Mesendoderm (in vitro differentiated cells): ENCODE data around the gene TM9SF3.
"Not testable (repeated sequence)": the region's sequence is repeated elsewhere in the genome, so short reads cannot be mapped to it uniquely, and the experiment has no call there.

Experiments used
- DNase-seq: peaks from one replicate; pipeline ENCODE4 v3.0.0; 2013
- H2AK5ac ChIP-seq: 2 replicates; pipeline ENCODE4 v1.6.1; 2013; ENCODE audit warnings: low read length, inconsistent platforms
- H2BK120ac ChIP-seq: 2 replicates; pipeline ENCODE4 v1.6.1; 2013; ENCODE audit warnings: low read depth, mild to moderate bottlenecking, low read length, moderate library complexity, mixed read lengths
- H2BK15ac ChIP-seq: replicated peaks from 2 replicates; pipeline ENCODE4 v1.6.1; 2013; ENCODE audit warnings: low read depth, mild to moderate bottlenecking, moderate library complexity
- H2BK5ac ChIP-seq: 2 replicates; pipeline ENCODE4 v1.6.1; 2013; ENCODE audit warnings: low read length, inconsistent platforms
- H3K18ac ChIP-seq: 2 replicates; pipeline ENCODE4 v1.6.1; 2013; ENCODE audit warnings: mild to moderate bottlenecking, low read length, mixed read lengths
- H3K23ac ChIP-seq: one replicate; pipeline ENCODE4 v1.6.1; 2013; ENCODE audit warnings: low read length
- H3K27ac ChIP-seq: 2 replicates; pipeline ENCODE4 v1.5.1; 2013; ENCODE audit warnings: low read depth, mild to moderate bottlenecking, inconsistent platforms, low read length, moderate library complexity
- H3K27me3 ChIP-seq: 2 replicates; pipeline ENCODE4 v1.6.1; 2013; ENCODE audit warnings: low read length, control low read depth, mild to moderate bottlenecking, inconsistent platforms; ENCODE audit not compliant: insufficient read depth, poor library complexity
- H3K36me3 ChIP-seq: 2 replicates; pipeline ENCODE4 v1.6.1; 2013; ENCODE audit warnings: low read length, inconsistent platforms; ENCODE audit not compliant: control insufficient read depth, insufficient read depth
- H3K4ac ChIP-seq: one replicate; pipeline ENCODE4 v1.6.1; 2013; ENCODE audit warnings: low read depth, mild to moderate bottlenecking, low read length, moderate library complexity
- H3K4me1 ChIP-seq: 2 replicates; pipeline ENCODE4 v1.6.1; 2013; ENCODE audit warnings: low read depth, low read length, inconsistent platforms; ENCODE audit not compliant: control insufficient read depth
- H3K4me2 ChIP-seq: 2 replicates; pipeline ENCODE4 v1.6.1; 2013; ENCODE audit warnings: low read length
- H3K4me3 ChIP-seq: 2 replicates; pipeline ENCODE4 v1.5.1; 2013; ENCODE audit warnings: mild to moderate bottlenecking, low read length
- H3K56ac ChIP-seq: one replicate; pipeline ENCODE4 v1.6.1; 2013; ENCODE audit warnings: low read length
- H3K79me1 ChIP-seq: 2 replicates; pipeline ENCODE4 v1.6.1; 2013; ENCODE audit warnings: low read length, inconsistent platforms
- H3K79me2 ChIP-seq: 2 replicates; pipeline ENCODE4 v1.6.1; 2013; ENCODE audit warnings: mild to moderate bottlenecking, low read length; ENCODE audit not compliant: control insufficient read depth, insufficient read depth
- H3K9ac ChIP-seq: 2 replicates; pipeline ENCODE4 v1.6.1; 2013; ENCODE audit warnings: low read length, inconsistent platforms
- H4K5ac ChIP-seq: one replicate; pipeline ENCODE4 v1.6.1; 2013; ENCODE audit warnings: low read length
- H4K8ac ChIP-seq: one replicate; pipeline ENCODE4 v1.6.1; 2013; ENCODE audit warnings: low read depth, mild to moderate bottlenecking, control low read depth, low read length, moderate library complexity
- WGBS: extraction: QIAGEN DNeasy Blood & Tissue Kit; methylation state at CpG from one replicate; pipeline ENCODE4 v1.1.7; 2013; ENCODE audit warnings: low lambda C conversion rate, missing lambda C conversion rate; ENCODE audit not compliant: insufficient coverage; ENCODE audit errors: extremely low coverage; 5-methylcytosine and 5-hydroxymethylcytosine counted together

TM9SF3 gene

DNA sequence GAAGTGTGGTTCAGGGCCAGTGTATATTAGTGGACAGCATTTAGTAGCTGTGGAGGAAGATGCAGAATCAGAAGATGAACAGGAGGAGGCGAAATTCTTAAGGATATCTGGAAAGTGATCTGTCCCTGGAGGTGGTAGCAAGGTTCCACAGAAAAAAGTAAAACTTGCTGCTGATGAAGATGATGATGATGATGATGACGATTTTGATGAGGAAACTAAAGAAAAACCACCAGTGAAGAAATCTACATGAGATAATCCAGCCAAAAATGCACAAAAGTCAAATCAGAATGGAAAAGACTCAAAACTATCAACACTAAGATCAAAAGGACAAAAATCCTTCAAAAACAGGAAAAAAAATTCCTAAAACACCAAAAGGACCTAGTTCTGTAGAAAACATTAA is 26.3 kb downstream of the TM9SF3 start:
- Histone ChIP-seq H3K4ac (no peak overlapping the region), H3K56ac (no peak overlapping the region), H2BK15ac (no peak overlapping the region), H2BK120ac (no peak overlapping the region), H3K23ac (no peak overlapping the region), H2AK5ac (no peak overlapping the region), H3K4me2 (no peak overlapping the region), H3K79me2 (no peaks in the 10 kb centered on the region), H3K18ac (no peak overlapping the region), H3K27ac (no peak overlapping the region), H3K4me3 (no peak overlapping the region), H3K4me1 (no peaks in the 10 kb centered on the region), H3K36me3 (no peaks in the 10 kb centered on the region), H3K27me3 (no peaks in the 10 kb centered on the region), H4K5ac (no peak overlapping the region), H3K79me1 (peaks cover 5% of the 10 kb centered on the region), H4K8ac (no peak overlapping the region), H3K9ac (no peak overlapping the region), H2BK5ac (no peak overlapping the region)
- WGBS: no CpG with 5 or more reads among the region's 2 CpGs
- no peak for DNase-seq

DNA sequence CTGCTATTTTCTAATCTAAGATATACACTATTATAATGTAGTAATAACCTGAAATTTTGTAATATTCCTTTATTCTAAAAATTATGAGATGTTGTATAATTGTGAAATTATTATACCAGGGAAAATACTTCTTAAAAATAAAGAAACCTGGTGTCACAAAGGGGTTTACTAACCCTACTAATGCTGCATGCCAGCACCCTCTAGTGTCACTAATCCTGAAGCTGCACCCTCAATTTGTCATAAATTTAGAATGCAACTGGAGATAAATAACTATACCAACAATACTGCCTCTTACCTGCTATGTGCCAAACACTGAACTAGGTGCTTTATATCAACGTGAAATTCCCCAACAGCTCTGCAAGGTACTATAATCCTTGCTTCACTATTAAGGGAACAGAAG is 30.8 kb downstream of the TM9SF3 start:
- WGBS: no CpG with 5 or more reads among the region's 1 CpG
- H2BK120ac ChIP-seq: no peak overlapping the region
- peak; percentile 20 for DNase-seq

DNA sequence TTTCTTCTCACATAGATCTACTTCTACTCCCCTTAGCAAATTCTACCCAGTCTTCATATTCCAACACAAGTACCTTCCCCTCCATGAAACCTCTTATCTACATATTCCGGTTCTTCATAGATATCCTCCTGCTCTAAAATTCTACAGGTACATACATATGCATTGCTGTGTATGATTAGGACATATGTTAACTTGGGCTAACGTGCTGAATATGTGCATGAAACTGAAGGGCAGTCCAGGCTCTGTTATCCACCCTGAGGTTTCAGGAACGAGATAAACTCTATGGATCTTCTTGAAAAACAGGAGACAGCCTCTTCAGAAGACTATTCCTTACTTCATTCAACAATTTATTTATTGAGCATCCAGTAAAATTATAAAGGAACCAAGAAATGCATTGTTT is 31.5 kb downstream of the TM9SF3 start:
- no CpG with 5 or more reads among the region's 3 CpGs for WGBS

More for the DNA sequence above, 30.8 kb downstream of the TM9SF3 start:
- Histone ChIP-seq H3K27ac (no peak overlapping the region), H3K4me2 (no peak overlapping the region), H3K4ac (no peak overlapping the region), H2BK5ac (no peak overlapping the region), H3K18ac (no peak overlapping the region), H3K9ac (no peak overlapping the region), H3K4me3 (no peak overlapping the region), H3K4me1 (no peaks in the 10 kb centered on the region), H4K8ac (no peak overlapping the region), H2AK5ac (no peak overlapping the region), H3K36me3 (no peaks in the 10 kb centered on the region), H3K79me1 (peaks cover 5% of the 10 kb centered on the region), H4K5ac (no peak overlapping the region), H2BK15ac (no peak overlapping the region), H3K56ac (no peak overlapping the region), H3K79me2 (no peaks in the 10 kb centered on the region), H3K23ac (no peak overlapping the region), H3K27me3 (no peaks in the 10 kb centered on the region)

DNA sequence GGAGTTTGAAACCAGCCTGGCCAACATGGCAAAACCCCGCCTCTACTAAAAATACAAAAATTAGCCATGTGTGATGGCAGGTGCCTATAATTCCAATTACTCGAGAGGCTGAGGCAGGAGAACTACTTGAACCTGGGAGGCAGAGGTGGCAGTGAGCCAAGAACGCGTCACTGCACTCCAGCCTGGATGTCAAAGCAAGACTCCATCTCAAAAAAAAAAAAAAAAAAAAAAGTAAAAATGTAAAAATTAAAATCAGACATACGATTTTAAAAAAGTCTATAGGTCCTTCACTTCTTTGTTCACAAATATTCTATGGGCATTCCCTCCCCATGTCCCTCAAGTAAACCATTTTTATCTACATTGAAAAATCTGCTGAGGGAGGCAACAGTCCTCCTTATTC is 38.2 kb downstream of the TM9SF3 start:
- Histone ChIP-seq H3K4ac (no peak overlapping the region), H4K5ac (no peak overlapping the region), H2BK15ac (no peak overlapping the region), H3K18ac (no peak overlapping the region), H3K9ac (no peak overlapping the region), H3K36me3 (no peaks in the 10 kb centered on the region), H2AK5ac (no peak overlapping the region), H3K79me2 (no peaks in the 10 kb centered on the region), H3K56ac (no peak overlapping the region), H3K79me1 (peaks cover 1% of the 10 kb centered on the region), H2BK120ac (no peak overlapping the region), H3K4me1 (no peaks in the 10 kb centered on the region), H3K27ac (no peak overlapping the region), H4K8ac (no peak overlapping the region), H3K4me3 (no peak overlapping the region), H3K27me3 (no peaks in the 10 kb centered on the region), H2BK5ac (no peak overlapping the region), H3K23ac (no peak overlapping the region), H3K4me2 (no peak overlapping the region)
- WGBS: no CpG with 5 or more reads among the region's 5 CpGs
- DNase-seq: no peak

More for the DNA sequence above, 31.5 kb downstream of the TM9SF3 start:
- no peaks in the 10 kb centered on the region for H3K36me3 ChIP-seq
- H3K4me3 ChIP-seq: no peak overlapping the region
- H3K4ac ChIP-seq: no peak overlapping the region
- H3K4me1 ChIP-seq: no peaks in the 10 kb centered on the region
- H3K23ac ChIP-seq: no peak overlapping the region
- no peak overlapping the region for H3K56ac ChIP-seq
- no peak overlapping the region for H2BK5ac ChIP-seq
- no peak overlapping the region for H3K18ac ChIP-seq
- H3K79me1 ChIP-seq: peaks cover 5% of the 10 kb centered on the region
- H2AK5ac ChIP-seq: no peak overlapping the region
- no peak overlapping the region for H4K5ac ChIP-seq
- no peak overlapping the region for H2BK120ac ChIP-seq
- no peak overlapping the region for H3K9ac ChIP-seq
- no peaks in the 10 kb centered on the region for H3K27me3 ChIP-seq
- H3K4me2 ChIP-seq: no peak overlapping the region
- DNase-seq: no peak
- no peak overlapping the region for H2BK15ac ChIP-seq
- H3K27ac ChIP-seq: no peak overlapping the region
- no peaks in the 10 kb centered on the region for H3K79me2 ChIP-seq
- H4K8ac ChIP-seq: no peak overlapping the region

DNA sequence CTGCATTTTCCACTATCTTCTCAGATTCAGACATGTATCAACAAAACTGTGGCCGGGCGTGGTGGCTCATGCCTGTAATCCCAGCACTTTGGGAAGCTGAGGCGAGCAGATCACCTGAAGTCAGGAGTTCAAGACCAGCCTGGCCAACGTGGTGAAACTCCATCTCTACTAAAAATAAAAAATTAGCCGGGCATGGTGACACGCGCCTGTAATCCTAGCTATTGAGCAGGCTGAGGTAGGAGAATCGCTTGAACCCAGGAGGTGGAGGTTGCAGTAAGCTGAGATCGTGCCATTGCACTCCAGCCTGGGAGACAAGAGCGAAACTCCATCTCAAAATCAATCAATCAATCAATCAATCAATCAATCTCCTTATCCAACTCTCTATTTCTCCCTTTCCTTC is 41.3 kb downstream of the TM9SF3 start:
- not testable (repeated sequence) for H3K4me3 ChIP-seq, DNase-seq, H4K8ac ChIP-seq, H3K23ac ChIP-seq, H3K79me2 ChIP-seq, H3K18ac ChIP-seq, H3K27me3 ChIP-seq, H2AK5ac ChIP-seq, H3K36me3 ChIP-seq, H3K9ac ChIP-seq, H3K56ac ChIP-seq, H4K5ac ChIP-seq, H2BK5ac ChIP-seq, H2BK120ac ChIP-seq, H3K4me2 ChIP-seq, H3K4ac ChIP-seq, H2BK15ac ChIP-seq, H3K4me1 ChIP-seq, H3K27ac ChIP-seq, H3K79me1 ChIP-seq
- no CpG with 5 or more reads among the region's 10 CpGs for WGBS

DNA sequence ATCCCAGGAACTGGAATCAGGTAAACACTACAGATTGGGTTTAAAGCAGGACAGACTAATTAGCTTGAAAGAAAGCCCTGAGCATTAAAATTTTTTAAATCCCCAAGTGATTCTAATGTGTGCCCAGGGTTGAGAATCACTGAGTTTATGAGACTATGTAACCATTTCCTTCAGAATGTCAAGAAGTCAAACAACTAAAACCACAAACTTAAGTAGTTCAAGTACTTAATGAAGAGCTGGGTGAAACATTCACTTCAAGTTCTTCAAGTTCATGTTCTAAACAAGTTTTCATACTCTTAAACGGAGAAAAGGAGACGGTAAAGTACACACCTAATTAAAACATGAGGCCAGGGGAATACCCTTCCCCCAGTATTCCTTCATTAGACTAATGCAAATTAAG is 44.9 kb downstream of the TM9SF3 start:
- Histone ChIP-seq H2AK5ac (no peak overlapping the region), H3K23ac (no peak overlapping the region), H3K4me2 (no peak overlapping the region), H4K8ac (no peak overlapping the region), H2BK15ac (no peak overlapping the region), H3K36me3 (no peaks in the 10 kb centered on the region), H3K4me1 (no peaks in the 10 kb centered on the region), H3K79me1 (peaks cover 1% of the 10 kb centered on the region), H3K79me2 (no peaks in the 10 kb centered on the region), H2BK5ac (no peak overlapping the region), H3K4ac (no peak overlapping the region), H3K27me3 (no peaks in the 10 kb centered on the region), H4K5ac (no peak overlapping the region), H2BK120ac (no peak overlapping the region), H3K27ac (no peak overlapping the region), H3K9ac (no peak overlapping the region), H3K4me3 (no peak overlapping the region), H3K18ac (no peak overlapping the region), H3K56ac (no peak overlapping the region)
- DNase-seq: no peak
- no CpG with 5 or more reads among the region's 2 CpGs for WGBS
